ENCODE results near the gene SMARCAL1. TPM values are rescaled to one million over a fixed set of nuclear protein-coding genes. Genes with fewer than 3 reads are reported as not detected.
"Not testable (repeated sequence)": the region's sequence is repeated elsewhere in the genome, so short reads cannot be mapped to it uniquely, and the experiment has no call there.

Gene SMARCAL1
- total RNA-seq, 3 donors from 2014 or later: 18.2 to 21.9 (median 19.9) TPM

- Mint-ChIP-seq H3K9me3 (no peaks in the 10 kb centered on the region), H3K4me3 (peak overlapping the region; percentile 62), H3K27me3 (ENCODE audit: low read depth) (no peaks in the 10 kb centered on the region), H3K36me3 (ENCODE audit: insufficient read depth) (peaks cover 61% of the 10 kb centered on the region), H3K4me1 (ENCODE audit: low read depth) (peaks cover 43% of the 10 kb centered on the region)
- no peak for ATAC-seq
- DNase-seq: no peak
Measured at GRCh38 chr2:216502381-216503158, 90.3 kb downstream of the SMARCAL1 start.

- ATAC-seq: no peak
- Mint-ChIP-seq H3K4me1 (ENCODE audit: low read depth) (peaks cover 37% of the 10 kb centered on the region), H3K9me3 (no peaks in the 10 kb centered on the region), H3K27me3 (ENCODE audit: low read depth) (no peaks in the 10 kb centered on the region), H3K36me3 (ENCODE audit: insufficient read depth) (peaks cover 61% of the 10 kb centered on the region), H3K4me3 (no peak overlapping the region)
- DNase-seq: no peak
Measured at GRCh38 chr2:216503159-216503629, 90.9 kb downstream of the SMARCAL1 start.

- H3K36me3 Mint-ChIP-seq (ENCODE audit: insufficient read depth): peaks cover 58% of the 10 kb centered on the region
- DNase-seq: no peak
- peak overlapping the region; percentile 6 for H3K4me3 Mint-ChIP-seq
- no peaks in the 10 kb centered on the region for H3K27me3 Mint-ChIP-seq (ENCODE audit: low read depth)
- H3K4me1 Mint-ChIP-seq (ENCODE audit: low read depth): peaks cover 32% of the 10 kb centered on the region
- H3K9me3 Mint-ChIP-seq: no peaks in the 10 kb centered on the region
- ATAC-seq: no peak
Measured at GRCh38 chr2:216503697-216504375, 91.6 kb downstream of the SMARCAL1 start.

- Mint-ChIP-seq H3K4me1 (ENCODE audit: low read depth) (peaks cover 32% of the 10 kb centered on the region), H3K9me3 (no peaks in the 10 kb centered on the region), H3K27me3 (ENCODE audit: low read depth) (no peaks in the 10 kb centered on the region), H3K36me3 (ENCODE audit: insufficient read depth) (peaks cover 53% of the 10 kb centered on the region), H3K4me3 (peak overlapping the region; percentile 6)
- DNase-seq: no peak
- no peak for ATAC-seq
Measured at GRCh38 chr2:216504376-216504762, 92.1 kb downstream of the SMARCAL1 start.

- H3K4me1 Mint-ChIP-seq (ENCODE audit: low read depth): peaks cover 26% of the 10 kb centered on the region
- ATAC-seq (no peak), DNase-seq (no peak)
- no peak overlapping the region for H3K4me3 Mint-ChIP-seq
- no peaks in the 10 kb centered on the region for H3K9me3 Mint-ChIP-seq
- peaks cover 42% of the 10 kb centered on the region for H3K36me3 Mint-ChIP-seq (ENCODE audit: insufficient read depth)
- H3K27me3 Mint-ChIP-seq (ENCODE audit: low read depth): no peaks in the 10 kb centered on the region
Measured at GRCh38 chr2:216505133-216506106, 93.1 kb downstream of the SMARCAL1 start.

GRCh38 chr2:216507220-216508160, 95.2 kb downstream of the SMARCAL1 start:
- Mint-ChIP-seq H3K27me3 (ENCODE audit: low read depth) (no peaks in the 10 kb centered on the region), H3K4me3 (no peak overlapping the region), H3K36me3 (ENCODE audit: insufficient read depth) (peaks cover 27% of the 10 kb centered on the region), H3K4me1 (ENCODE audit: low read depth) (peaks cover 11% of the 10 kb centered on the region), H3K9me3 (no peaks in the 10 kb centered on the region)
- DNase-seq (no peak), ATAC-seq (peak; percentile 5 to 9)

- no peak for DNase-seq
- Mint-ChIP-seq H3K9me3 (no peaks in the 10 kb centered on the region), H3K27me3 (ENCODE audit: low read depth) (no peaks in the 10 kb centered on the region), H3K4me3 (no peak overlapping the region), H3K4me1 (ENCODE audit: low read depth) (peaks cover 4% of the 10 kb centered on the region), H3K36me3 (ENCODE audit: insufficient read depth) (peaks cover 20% of the 10 kb centered on the region)
- no peak for ATAC-seq
Measured at GRCh38 chr2:216508229-216508628, 95.9 kb downstream of the SMARCAL1 start.

- no peaks in the 10 kb centered on the region for H3K4me1 Mint-ChIP-seq (ENCODE audit: low read depth)
- no peaks in the 10 kb centered on the region for H3K36me3 Mint-ChIP-seq (ENCODE audit: insufficient read depth)
- ATAC-seq: no peak
- no peak overlapping the region for H3K4me3 Mint-ChIP-seq
- no peaks in the 10 kb centered on the region for H3K9me3 Mint-ChIP-seq
- no peak for DNase-seq
- no peaks in the 10 kb centered on the region for H3K27me3 Mint-ChIP-seq (ENCODE audit: low read depth)
Measured at GRCh38 chr2:216516730-216517350, 104.6 kb downstream of the SMARCAL1 start.

- no peak for DNase-seq
- Mint-ChIP-seq H3K36me3 (ENCODE audit: insufficient read depth) (no peaks in the 10 kb centered on the region), H3K27me3 (ENCODE audit: low read depth) (no peaks in the 10 kb centered on the region), H3K4me1 (ENCODE audit: low read depth) (no peaks in the 10 kb centered on the region), H3K9me3 (no peaks in the 10 kb centered on the region), H3K4me3 (no peak overlapping the region)
- ATAC-seq: no peak
Measured at GRCh38 chr2:216517447-216518225, 105.4 kb downstream of the SMARCAL1 start.

GRCh38 chr2:216518566-216519119, 106.4 kb downstream of the SMARCAL1 start:
- H3K9me3 Mint-ChIP-seq; H3K27me3 Mint-ChIP-seq (ENCODE audit: low read depth); ATAC-seq; H3K4me3 Mint-ChIP-seq; DNase-seq; H3K4me1 Mint-ChIP-seq (ENCODE audit: low read depth); H3K36me3 Mint-ChIP-seq (ENCODE audit: insufficient read depth): not testable (repeated sequence)

GRCh38 chr2:216519154-216519762, 107.0 kb downstream of the SMARCAL1 start:
- Mint-ChIP-seq H3K4me1 (ENCODE audit: low read depth) (no peaks in the 10 kb centered on the region), H3K36me3 (ENCODE audit: insufficient read depth) (no peaks in the 10 kb centered on the region), H3K4me3 (no peak overlapping the region), H3K27me3 (ENCODE audit: low read depth) (no peaks in the 10 kb centered on the region), H3K9me3 (no peaks in the 10 kb centered on the region)
- ATAC-seq (peak; percentile 58 to 74), DNase-seq (peak; percentile 19)

GRCh38 chr2:216520112-216520511, 107.8 kb downstream of the SMARCAL1 start:
- H3K4me1 Mint-ChIP-seq (ENCODE audit: low read depth): no peaks in the 10 kb centered on the region
- ATAC-seq: no peak
- no peak overlapping the region for H3K4me3 Mint-ChIP-seq
- H3K9me3 Mint-ChIP-seq: no peaks in the 10 kb centered on the region
- no peaks in the 10 kb centered on the region for H3K27me3 Mint-ChIP-seq (ENCODE audit: low read depth)
- DNase-seq: no peak
- no peaks in the 10 kb centered on the region for H3K36me3 Mint-ChIP-seq (ENCODE audit: insufficient read depth)

All from activated T-cell treated with anti-CD3 and anti-CD28 coated beads, Interleukin-2, amount 50 U/mL, for 4 hours (primary cell).